HG03521 (cell line): ENCODE measurements around the gene DTHD1.

Experiments used
- ATAC-seq: cut with Tn5 transposase; IDR thresholded peaks from one replicate; pipeline ENCODE4 v1.9.1; 2021; ENCODE audit warnings: mild to moderate bottlenecking, moderate library complexity; ENCODE audit not compliant: unreplicated experiment

Gene DTHD1

GRCh38 chr4:36281384-36282106 is at the start of gene DTHD1:
TSS of gene DTHD1 (plus strand) at chr4:36281616. CDS start at chr4:36281759, 143 bp downstream.
- ATAC-seq = no peak

- no peak for ATAC-seq
Measured at GRCh38 chr4:36233567-36234266, 47.7 kb upstream of the DTHD1 start.

- no peak for ATAC-seq
Measured at GRCh38 chr4:36235306-36235705, 46.1 kb upstream of the DTHD1 start.

DNA sequence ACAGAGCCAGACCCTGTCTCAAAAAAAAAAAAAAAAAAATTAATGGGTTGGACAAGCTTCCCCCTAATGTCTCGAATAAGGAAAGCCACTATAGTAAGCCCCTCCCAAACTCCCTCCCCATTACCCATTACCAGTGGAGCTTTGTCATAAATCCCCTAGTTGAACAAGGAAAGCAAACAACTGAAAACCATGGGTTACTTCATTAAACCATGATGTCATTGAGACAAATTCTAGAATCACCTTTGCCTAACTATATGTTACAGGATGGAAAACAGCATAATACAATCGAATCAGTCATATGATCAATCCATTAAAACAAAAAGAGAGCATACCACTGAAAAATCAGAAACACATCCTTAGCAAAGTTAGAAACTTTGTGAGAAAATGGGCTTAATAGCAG is 45.3 kb upstream of the DTHD1 start:
- ATAC-seq = no peak

DNA sequence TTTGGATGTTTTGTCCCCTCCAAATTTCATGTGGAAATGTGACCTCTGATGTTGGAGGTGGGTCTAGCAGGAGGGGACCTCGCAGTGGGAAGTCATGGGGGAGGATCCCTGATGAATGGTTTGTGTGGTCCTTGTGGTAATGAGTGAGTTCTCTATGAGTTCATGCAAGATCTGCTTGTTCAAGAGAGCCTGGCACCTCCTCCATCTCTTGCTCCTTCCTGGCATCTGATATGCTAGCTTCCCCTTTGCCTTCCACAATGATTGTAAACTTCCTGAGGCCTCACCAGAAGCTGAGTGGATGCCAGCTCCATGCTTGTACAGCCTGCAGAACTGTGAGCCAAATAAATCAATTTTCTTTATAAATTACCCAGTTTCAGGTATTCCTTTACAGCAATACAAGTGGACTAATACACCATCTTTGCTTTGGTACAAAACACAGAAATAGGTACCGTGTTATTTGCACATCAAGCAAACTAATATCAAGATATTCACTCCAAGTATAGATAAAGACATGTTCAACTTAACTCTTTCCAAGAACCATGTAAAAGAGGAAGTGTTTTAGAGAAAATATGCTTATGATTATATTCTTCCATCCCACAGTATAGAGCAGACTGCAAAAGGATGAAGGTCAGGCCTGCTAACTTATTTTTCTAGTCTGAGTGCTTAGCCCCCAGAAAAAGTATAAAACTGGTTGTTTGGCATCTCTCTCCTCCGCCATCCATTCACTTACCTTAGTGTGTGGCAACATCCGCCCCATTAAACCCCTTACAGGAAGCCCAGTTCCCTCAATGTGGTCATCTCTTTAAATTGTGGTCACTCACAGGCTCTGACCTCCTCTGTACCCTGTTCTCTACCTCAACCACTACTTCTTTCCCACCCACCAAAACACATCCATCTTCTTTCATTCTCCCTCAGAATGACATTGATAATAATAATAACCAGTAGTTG is 43.8 kb upstream of the DTHD1 start:
- ATAC-seq = no peak

DNA sequence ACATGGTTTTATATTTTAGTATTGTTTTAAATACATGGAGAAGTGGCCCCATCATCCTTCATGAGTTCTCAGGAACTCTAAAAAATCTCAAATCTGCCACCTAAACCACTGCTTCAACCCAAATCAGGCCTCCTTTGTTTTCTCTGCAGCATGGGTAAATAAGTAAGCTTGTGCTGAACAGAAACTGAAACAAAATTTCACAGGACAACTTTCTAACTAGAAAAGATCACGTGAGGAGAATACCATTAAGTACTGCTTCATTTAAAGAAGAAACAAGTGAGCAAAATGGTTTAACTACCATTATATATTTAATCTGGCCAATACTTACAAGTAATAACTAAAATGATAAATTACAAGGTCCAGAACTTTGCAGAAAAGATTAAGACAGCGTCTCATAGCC is 39.6 kb upstream of the DTHD1 start:
- peak; percentile 48 for ATAC-seq

- no peak for ATAC-seq
Measured at GRCh38 chr4:36242629-36243354, 38.6 kb upstream of the DTHD1 start.

- ATAC-seq = peak; percentile 25
Measured at GRCh38 chr4:36243355-36244256, 37.8 kb upstream of the DTHD1 start.

- ATAC-seq = peak; percentile 63
Measured at GRCh38 chr4:36244257-36245082, 36.9 kb upstream of the DTHD1 start, which contains the start of gene ARAP2. TSS of gene ARAP2 (minus strand) at chr4:36244514. CDS start at chr4:36229486, 15,028 bp downstream.

GRCh38 chr4:36249610-36250009 is 31.8 kb upstream of the DTHD1 start:
- no peak for ATAC-seq

GRCh38 chr4:36251983-36252382 is 29.4 kb upstream of the DTHD1 start:
- ATAC-seq = no peak

DNA sequence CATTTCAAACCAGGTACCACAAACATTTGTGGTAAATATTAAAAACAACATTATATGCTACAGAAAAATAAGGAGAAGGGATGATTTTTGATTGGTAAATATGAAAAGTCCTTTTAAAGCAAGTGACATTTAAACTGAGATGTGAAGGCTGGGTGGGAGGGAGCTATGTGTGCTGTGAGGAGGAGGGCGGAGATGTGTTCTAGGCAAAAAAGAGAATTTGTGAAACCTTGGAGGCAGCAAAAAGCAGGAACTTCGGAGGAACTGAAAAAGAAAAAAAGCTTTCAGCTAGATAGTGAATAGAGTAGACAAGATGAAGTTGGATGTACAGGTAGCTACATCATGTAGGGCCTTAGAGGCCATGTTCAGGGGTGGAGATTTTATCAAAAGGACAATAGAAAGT is 27.0 kb upstream of the DTHD1 start:
- no peak for ATAC-seq

GRCh38 chr4:36255577-36255976 is 25.8 kb upstream of the DTHD1 start:
- ATAC-seq = peak; percentile 74

DNA sequence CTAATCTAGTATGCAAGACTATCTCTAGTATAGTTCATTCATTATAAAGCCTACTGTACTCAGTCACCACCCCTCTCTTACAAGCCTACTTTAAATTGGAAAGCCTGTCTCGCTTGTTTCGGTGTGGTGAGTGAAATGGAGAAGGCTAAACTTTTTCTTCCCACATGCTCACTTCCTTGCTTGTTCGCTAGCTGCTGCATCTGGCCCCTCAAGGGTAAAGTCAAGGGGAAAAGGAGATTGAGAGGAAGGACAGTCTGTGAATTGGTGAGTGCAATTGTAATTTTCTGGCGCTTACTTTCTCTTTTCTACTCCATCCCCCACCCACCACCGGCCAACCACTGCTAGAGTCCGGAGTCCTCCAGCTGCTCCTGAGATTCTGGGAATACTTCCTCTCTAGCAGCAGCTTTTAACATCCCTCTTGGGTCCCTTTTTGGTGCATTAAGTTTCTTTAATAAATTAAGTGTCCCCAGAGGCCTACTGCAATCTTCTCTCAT is 25.0 kb upstream of the DTHD1 start:
- peak; percentile 38 for ATAC-seq

DNA sequence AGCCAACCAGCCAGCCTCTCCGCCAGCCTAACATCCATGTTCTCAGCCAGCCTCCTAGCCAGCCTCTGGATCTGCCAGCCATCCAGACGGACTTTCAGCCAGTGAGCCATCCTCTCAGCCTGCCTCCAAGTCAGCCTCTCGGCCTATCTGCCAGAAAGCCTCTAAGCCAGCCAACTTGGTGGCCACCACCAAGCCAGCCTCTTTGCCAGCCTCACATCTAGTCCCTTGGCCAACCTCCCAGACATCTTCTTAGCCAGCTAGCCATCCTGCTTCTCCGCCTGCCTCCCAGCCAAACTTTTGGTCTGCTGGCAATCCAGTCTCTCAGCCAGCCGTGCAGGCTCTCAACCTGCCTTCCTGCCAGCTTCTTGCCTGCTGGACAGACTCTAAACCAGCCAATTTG is 20.7 kb upstream of the DTHD1 start:
- no peak for ATAC-seq

DNA sequence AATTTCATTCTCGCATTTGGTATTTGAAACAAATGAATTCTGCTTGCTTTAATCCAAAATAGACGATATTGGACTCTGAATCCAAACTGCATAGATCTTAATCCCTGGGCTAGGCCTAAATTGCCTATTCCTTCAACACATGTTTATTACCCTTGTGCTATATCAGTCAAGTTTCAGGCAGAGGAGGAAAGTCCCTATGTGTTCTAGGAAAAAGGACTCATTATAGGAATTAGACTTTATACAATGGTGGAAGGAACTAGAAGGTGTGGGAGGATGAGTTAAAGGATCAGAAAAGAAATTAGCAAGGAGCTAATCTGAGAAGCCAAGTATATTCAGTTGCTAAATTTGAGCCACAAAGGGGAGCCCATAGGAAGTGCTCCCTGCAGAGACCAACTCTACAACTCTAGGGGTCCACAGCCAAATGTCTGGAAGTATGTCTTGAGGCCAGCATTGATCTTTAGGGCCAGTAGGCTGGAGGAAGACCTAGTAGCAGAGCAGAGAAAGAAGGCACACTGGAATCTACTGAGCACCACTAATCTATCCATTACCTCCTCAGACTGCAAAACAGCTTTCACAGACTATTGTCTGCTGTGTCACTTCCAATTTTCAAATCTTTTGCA is 17.1 kb upstream of the DTHD1 start:
- ATAC-seq = no peak

- ATAC-seq = no peak
Measured at GRCh38 chr4:36267486-36268268, 13.7 kb upstream of the DTHD1 start.
